Measurements from ENCODE around the gene TRAPPC14.

The TRAPPC14 gene

DNA sequence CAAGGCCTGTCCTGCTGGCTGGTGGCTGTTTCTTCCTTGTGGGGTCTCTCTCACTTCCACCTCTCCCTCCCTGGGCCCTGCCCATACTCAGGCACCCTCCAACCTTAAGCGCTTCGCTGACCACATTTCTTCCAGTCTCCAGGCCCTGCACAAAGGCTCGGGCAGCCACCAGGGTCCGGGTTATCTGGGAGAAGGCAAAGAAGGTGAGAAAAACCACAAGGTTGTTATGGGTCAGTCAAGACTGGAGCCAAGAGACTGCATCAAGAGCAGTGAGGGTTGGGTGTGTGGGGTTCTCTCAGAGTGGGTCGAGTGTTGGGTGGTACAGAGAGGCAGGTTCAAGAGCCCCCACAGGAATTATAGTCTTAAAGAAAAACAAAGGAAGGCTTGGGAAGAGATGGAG is 16.1 kb upstream of the TRAPPC14 start:
- no peak for DNase-seq (ENCODE audit: low read depth in 2 of 2)

DNA sequence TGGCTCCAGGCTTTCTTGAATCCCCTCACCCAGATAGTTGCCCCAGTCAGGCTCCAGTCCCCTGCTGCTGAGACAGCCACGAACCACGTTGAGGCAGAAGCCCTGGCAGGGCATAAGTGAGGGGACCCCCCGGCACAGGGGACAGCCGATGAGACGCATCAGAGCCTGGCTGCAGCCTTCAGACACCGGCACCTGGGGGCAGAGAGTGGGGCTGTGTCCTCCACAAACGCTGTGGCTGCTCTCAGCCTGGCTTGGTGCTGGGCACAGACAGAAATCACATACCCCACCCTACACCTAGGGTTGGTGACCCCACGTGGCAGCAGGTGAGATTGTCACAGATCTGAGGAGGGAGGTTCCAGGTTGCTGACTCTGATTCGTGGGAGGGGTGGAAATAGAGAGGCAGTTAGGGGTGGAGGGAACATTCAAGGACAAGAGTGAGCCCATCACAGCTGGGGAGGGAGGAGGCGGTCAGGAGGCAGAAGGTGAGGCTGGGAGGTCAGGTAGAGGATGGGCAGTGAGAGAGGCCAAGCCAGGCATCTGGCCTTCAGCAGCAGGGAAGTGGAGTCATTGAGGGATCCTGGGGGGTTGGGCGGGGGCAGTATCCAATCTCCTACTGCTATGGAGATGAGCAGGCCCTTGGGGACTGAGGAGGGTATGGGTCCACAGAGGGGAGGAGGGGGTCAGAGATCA is 15.4 kb upstream of the TRAPPC14 start:
- no peak for DNase-seq (ENCODE audit: low read depth in 2 of 2)

DNA sequence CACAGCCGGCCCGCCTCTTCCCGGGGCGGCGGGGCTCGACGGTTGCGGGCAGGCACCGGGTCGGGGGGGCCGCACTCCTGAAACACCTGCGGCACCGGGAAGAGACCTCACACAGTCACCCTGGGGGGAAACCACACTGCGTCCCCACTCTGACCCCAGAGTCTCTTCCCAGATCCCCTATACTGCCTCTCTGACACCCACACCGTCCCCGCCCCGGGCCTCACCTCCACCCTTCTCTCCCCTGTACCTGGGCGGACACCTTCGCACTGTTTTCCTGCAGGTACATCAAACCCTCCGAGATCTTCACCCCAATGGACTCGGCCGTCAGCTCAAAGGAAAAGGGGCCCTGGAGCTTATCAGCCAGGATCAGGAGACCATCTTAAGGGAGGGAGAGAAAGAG is 13.3 kb upstream of the TRAPPC14 start:
- no peak for DNase-seq (ENCODE audit: low read depth in 2 of 2)

DNA sequence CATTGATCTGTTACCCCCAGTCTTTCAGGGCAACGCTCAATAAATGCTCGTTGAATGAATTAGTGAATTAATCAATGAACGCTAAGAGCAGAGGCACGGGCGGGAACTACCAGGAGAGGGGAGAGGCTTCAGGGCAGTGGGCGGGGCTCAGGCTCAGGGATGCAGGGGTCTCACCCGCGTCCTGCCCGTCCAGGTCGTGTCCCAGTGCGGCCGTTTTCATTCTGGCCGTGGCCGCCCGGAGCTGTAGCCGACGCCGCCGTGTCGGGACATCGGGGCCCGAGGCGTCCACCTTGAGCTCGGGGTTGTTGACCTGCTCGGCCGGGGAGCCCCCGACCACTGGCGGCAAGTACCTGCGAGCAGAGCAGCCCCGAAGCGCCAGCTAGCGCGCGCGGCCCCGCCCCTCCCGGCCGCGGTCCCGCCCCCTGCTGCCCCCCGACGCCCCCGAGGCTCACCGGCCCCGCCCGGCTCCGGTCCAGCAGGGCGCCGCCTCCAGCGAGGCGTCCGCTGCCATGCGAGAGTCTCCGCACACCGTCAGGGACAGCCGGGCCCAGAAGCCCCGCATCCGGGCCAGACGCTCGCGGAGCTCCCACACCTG is 12.7 kb upstream of the TRAPPC14 start:
- no peak for DNase-seq (ENCODE audit: low read depth in 2 of 2)

DNA sequence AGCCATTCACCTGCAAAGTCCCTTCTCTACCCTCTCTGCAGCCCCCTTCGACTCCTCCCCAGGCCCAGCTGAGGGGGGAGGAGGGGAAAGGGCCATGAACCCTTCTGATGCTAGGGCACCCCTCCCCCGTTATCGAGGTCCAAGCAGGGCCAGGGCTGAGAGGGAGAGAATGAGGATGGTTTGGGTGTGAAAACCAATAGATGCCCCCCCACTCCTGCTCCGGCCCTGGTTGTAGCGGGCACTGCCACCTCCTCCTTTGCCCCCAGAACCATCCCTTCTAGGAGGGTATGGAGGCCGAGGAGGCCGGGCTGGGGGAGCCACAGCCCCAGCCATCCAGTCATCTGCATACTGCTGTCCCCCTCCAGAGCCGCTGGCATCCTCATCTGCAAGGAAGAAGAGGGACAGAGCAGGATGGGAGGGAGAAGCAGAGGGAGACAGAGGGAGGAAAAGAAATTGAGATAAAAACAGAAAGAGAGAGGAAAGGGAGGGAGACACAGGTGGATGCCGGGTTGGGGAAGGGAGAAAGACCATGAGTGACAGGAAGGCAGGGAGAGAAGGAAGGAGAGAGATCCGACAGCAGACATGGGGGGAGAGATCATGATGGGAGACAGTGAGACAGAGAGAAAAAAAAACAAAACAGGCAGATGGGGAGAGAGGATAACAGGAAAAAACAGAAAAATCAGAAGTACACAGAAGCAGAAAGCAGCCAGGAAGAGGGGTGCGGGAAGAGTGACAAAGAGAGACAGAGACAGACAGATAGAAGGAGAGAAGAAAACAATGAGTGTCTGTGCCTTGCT is 11.8 kb upstream of the TRAPPC14 start:
- DNase-seq (ENCODE audit: low read depth in 2 of 2), result no peak

DNA sequence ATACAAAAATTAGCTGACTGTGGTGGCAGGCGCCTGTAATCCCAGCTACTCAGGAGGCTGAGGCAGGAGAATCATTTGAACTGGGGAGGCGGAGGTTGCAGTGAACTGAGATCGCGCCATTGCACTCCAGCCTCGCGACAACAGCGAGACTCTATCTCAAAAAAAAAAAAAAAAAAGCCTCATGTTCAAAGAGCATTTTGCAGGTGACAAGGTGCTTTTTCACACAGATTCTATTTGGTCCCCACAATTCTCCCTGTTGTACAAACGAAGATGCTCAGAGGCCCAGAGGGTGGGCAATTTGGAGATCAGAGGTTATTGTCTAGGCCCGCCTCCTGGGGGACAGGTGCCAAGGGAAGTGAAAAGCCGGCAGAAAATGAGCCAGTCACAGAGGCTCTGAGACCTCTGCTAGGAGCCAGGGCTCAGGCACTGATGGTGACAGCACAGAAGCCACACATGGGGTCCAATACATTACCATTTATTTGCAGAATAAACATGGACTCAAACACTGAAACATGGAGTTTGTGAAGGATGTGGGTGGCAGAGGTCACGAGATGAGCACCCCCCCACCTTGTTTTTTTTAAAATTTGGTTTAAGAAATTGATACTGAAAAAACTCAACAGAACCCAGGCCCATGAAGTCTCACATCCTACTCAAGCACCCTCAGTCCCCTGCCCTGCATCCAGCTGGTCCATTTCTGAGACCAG is 10.8 kb upstream of the TRAPPC14 start:
- DNase-seq (ENCODE audit: low read depth in 2 of 2), result no peak

DNA sequence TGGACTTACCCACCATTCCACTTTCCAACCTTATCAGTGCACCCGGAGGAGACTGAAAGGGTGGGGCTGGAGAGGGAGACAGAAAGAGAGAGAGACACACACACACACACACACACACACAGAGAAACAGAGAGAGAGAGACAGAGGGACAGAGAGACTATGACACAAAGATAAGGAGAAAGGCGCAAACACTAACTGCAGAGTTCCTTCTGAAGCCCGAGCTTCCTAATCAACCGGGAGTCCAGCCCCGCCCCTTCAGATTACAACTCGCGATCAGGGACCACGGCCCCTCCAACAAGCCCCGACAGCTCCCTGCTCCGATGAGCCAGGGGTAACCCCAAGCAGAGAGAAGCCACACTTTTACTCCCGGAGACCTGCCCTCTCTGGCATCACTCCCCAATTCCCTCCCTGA is 9.4 kb upstream of the TRAPPC14 start:
- DNase-seq (ENCODE audit: low read depth in 2 of 2), result no peak

DNA sequence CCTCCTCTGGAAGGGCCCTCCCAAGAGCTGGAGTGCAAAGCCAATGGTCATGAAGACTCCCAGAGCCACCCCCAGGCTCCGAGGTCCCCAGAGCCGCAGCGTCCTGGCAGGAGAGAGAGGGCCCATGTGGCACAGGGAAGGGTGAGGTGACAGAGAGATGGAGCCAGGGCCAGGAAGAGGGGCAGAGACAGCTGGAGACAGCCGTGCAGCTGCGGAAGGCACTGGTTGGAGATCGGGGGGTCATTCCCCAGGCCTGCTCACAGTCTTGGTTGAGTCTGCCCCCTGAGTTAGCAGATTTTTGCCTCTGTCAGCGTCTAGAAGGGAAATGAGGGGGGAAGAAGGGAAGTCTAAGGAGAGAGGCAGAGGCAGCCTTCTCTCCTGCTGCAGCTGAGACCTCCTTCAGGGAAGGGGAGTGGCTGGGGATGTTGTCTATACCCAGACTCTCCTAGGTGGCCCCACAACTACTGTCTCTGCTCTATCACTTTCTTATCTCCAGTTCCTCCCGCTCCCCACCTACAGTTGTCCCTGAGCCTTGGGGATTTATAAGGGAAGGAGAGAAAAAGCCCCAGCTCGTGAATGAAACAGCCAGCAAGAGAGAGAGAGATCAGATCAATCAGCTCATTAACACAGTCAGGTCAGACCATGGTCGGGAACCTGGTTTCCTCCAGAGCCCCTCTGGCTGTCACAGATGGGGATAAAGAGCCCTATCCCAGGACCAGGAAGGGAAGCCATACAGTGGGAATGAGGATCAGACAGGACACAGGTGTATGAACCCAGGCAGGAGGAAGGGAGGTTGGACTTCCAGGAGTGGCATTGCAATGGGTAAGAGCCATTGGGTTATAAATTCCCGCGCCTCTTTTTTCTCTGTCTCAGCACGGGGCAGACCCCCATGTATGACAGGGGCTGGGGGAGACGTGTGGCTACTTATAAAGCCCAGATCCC is 8.7 kb upstream of the TRAPPC14 start:
- DNase-seq (ENCODE audit: low read depth in 2 of 2), result no peak

DNA sequence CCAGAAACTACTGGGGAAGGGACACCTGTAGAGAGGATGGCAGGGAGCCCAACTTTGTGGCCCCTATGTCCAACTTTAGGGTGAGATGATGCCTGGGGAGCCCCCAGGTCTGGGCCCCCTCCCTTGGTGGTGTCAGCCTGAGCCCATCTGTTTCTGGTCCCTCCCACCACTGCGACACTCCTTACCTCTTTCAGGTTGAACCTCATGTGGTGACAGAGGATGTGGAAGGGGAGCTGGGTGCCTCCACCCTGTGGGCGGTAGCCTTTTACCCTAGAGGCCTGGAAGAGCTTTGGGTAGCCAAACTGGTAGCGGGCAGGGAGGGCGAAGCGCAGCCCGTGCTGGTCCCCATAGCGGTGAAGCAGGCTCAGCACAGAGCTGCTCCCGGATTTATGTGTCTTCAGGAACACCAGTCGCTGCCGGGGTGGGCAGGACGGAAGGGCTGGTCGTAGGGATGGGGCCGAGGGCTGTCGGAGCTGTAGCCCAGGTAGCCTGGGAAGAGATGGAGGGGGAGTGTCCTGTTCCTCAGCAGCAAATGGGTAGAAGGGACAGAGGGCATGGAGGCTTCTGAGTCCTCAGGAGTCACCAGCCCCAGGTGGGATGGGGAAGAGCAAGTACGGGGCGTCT is 7.9 kb upstream of the TRAPPC14 start:
- no peak for DNase-seq (ENCODE audit: low read depth in 2 of 2)

DNA sequence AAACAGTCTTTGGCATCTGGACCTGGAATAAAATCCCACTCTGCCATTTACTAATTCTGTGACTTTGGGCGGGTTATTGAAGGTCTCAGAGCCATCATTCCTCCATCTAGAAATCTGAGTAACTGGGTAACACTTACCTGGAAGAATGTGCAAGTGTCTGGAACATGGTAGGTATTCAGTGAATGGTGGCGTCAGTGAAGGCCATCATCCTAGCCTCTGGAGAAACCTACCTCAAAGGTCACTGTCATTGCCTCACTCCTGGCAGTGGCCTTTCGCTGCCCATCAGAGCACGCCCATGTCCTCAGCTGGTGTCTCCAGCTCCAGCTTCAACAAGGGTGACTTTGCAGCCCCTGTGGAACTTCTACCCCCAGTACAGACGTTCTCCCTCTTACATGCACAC is 5.3 kb upstream of the TRAPPC14 start:
- no peak for DNase-seq (ENCODE audit: low read depth in 2 of 2)

DNA sequence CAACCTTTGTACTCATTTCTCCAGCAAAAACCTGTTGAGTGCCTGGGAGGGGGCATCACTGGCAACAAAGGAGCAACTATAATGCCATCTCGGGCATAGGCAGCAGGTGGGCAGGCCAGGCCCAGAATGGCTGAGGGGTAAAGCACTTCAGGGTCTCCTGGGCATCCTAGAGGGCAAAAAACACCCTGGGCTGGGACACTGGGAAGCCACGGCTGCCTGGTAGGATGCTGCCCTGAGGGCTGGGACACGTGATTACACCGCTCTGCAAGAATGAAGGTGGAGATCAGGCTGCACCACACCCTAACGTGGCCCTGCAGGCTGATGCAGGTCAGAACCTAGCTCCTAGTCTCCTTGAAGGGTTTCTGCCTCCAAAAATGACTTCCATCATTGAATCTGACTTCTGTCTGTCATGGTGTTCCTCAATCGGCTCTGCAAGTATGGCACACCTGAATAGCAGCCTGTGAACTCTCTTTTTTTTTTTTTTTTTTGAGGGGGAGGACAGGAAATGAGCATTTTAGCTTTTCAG is 4.5 kb upstream of the TRAPPC14 start:
- DNase-seq (ENCODE audit: low read depth in 2 of 2), result no peak

DNA sequence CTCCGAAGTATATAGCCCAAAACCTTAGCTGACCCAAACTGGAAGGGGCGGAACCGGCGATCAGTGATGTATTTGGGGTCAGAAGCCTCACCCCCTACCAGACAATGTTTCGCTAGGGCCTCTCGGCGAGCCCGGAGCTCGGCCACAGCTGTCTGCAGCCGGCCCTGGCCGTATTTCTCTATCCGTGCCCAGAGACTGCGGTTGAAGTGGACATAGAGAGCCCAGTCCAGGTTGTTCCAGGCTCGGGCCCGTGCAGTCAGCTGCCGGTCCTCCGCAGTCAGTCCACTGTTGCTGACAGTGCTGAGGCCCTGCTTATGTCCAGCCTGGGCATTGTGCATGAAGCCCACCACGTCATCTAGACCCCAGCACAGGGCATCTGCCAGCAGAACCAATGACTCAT is 1.5 kb upstream of the TRAPPC14 start:
- no peak for DNase-seq (ENCODE audit: low read depth in 2 of 2)

DNA sequence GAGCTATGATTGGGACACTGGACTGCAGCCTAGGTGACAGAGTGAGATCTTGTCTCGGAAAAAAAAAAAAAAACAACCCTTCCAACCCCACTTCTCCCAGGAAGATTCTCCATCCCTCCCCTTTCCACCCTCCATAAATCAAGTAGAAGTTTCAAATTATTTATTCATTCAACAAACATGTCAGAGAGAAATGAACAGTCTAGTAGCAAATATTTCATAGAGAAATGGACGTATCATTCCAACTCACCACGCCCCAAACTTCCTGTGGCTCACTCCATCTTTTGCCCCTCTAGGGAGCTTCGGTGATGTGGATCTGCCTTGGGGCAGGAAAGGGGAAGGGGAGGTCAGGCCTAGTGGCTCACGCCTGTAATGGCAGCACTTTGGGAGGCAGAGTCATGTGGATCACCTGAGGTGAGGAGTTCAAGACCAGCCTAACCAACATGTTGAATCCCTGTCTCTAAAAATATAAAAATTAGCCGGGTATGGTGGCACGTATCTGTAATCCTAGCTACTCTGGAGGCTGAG is 638 bp upstream of the TRAPPC14 start:
- DNase-seq (ENCODE audit: low read depth in 2 of 2), result no peak

DNA sequence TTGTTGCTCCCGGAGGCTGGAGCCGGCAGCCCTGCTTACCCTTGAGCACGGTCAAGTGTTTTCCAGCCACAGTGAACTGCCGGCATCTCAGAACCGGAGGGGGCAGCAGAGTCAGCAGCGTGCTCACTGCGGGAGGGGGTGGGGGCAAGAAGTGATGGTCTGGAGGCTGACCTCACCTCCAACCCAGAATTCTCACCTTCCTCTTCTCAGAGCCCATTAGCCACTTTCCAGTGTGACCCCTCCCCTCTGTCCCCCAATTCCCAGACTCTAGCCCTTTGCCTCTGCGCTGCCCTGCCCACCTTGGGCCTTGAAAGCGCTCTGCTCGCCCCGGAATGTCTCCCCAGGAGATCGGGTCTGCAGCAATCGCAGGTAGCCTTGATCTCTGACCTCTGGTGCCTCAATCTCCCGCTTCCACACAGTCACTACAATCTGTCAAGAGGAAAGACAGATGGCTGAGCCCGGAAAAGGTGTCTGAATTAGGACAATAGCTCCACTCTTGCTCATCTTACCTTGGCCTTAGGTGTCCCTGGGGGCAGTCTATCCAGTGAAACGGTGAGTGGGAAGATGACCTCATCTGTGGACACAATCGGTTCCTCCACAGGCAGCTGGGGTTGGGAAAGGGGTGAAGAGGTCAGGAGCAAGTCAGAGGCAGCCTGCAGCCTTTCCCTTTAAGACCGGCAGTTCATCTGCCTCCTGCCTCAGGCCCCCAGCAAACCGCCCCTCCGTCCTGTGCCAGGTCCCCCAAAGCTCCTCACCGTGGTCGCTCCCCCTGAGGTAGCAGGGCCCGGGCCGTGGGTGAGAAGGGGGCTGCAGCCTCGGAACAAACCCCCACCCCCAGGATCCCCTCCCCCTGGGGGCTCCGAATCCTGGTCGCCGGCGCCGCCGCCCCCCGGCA is 942 bp downstream of the TRAPPC14 start:
- no peak for DNase-seq (ENCODE audit: low read depth in 2 of 2)

DNA sequence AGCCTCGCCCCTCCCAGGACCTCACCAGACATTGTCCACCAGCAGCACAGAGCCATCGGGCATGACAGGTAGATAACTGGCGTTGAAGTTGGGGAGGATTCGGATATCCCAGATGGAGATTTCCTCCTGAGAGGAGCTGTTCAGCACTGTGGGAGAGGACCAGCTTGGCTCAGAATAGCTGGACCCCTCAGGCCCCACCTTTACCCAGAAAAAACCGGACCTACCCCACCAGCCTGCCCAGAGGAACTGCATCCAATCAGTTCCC is 1.5 kb downstream of the TRAPPC14 start:
- DNase-seq (ENCODE audit: low read depth in 2 of 2), result no peak

DNA sequence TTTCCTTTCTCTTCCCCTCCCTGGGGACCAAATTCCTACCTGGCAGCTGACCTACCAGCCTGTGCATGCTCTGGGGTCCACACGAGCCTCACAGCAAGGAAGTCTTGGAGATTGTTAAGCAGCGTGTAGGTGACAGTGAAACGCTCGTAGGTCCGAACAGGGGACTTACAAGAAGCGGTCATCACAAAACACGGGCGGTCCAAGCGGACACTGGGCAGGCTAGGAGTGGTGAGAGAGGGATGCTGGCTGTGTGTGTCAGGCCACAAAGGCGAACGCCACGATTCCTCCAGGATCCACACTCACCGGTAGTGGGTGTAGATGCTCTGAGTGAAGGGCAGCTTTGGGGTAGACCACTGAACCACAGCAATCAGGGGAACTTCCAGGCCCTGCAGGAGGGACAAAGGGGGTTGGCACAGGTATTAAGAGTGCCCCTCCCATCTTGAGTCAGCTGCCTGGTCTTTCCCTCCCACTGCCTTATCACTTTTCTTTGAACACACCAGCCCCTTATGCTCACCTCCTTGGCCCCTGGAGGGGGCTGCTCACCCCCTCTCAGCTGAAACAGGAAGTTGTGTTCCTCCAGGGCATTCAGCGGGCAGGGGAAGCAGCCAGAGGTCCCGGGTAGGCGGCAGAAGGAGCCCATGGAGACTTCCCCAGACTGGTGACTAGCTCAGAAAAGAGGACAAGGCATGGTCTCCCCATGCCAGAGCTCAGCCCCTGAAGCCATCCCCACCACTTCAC is 2.0 kb downstream of the TRAPPC14 start:
- DNase-seq (ENCODE audit: low read depth in 2 of 2), result no peak

DNA sequence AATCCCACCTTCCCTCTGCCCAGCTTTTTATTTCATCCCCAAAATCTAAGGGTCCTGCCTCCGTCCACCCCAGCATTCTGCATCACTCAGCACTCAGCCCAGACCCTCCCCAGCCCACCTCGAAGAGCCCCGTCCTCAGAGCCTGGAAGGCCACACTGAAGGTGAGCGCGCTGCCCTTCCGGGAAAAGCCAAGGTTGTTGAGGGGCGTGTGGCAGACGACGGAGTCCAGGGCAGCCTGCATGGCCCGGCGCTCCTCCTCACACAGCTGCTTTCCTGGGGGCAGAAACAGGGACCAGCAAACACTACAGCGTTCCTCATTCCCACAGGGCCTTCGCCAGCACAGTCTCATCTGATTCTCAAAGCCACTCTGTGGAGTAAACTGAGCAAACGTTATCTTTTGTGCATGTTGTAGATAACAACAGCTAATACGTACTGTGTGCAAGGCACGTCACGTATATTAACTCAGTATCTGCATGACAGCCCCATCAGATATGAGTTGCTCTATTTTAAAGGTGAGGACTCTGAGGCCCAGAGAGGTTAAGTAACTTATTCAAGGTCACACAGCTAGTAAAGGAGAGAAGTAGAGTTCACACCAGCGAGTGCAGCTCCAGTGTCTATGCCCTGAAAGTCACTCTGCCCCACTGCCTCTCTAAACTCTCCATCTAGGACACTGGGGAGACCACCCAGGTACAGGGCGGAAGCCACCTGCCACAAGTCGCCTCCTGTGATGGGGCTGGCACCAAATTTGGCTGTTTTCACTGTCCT is 2.8 kb downstream of the TRAPPC14 start:
- DNase-seq (ENCODE audit: low read depth in 2 of 2), result no peak

Data from fibroblast of skin of left biceps (primary cell).